GM21367 (cell line): ENCODE data around the gene RALGAPB.
"Not testable (repeated sequence)": the region's sequence is repeated elsewhere in the genome, so short reads cannot be mapped to it uniquely, and the experiment has no call there.

Experiments
- ATAC-seq: cut with Tn5 transposase; IDR thresholded peaks from one replicate; pipeline ENCODE4 v1.9.1; 2021; ENCODE audit not compliant: unreplicated experiment

The RALGAPB gene

DNA sequence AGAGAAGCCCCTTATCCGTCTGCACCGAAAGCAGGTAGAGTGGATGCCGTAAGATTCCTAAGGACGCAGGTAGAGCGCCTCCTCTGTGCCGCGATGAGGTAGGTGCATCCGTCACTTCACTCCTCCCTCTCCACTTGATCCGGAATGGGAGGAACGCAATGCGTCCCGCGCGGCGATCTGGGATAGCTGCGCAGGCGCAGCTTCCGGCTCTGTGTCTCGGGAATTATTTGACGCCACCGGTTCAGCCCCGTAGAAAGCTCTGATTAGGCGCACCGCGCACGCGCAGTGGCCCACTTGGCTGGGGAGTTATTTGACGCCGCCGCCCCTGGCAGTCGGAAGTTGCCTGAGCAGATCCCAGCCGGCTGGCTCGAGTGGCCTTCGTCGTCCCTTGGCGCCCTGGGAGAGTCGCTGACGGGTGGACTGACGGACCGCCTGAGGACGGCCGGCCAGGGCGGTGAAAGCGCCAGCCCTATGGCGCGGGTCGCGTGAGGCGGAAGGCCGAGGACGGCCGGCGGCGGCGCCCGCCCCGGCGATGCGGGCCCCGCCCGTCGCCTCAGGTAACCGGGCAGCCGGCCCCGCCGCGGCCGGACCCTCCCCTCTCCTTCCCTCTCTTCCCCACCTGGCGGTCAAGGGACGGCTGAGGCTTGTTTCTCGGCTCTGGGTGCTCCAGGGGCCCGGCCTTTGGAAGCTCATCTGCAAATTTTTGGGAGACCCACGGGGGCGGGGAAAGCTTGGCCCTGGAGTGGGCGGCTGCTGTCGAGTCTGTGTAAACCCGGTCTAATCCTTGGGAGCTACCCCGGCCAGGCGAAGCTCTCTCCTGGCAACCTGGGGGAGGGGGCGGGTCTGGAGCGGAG is at the start of gene RALGAPB:
RALGAPB (plus strand) TSS at position 331 of the 854 bp plus-strand sequence. CDS start 15,590 bp downstream, outside the sequence.
- ATAC-seq, result peak; percentile 69

DNA sequence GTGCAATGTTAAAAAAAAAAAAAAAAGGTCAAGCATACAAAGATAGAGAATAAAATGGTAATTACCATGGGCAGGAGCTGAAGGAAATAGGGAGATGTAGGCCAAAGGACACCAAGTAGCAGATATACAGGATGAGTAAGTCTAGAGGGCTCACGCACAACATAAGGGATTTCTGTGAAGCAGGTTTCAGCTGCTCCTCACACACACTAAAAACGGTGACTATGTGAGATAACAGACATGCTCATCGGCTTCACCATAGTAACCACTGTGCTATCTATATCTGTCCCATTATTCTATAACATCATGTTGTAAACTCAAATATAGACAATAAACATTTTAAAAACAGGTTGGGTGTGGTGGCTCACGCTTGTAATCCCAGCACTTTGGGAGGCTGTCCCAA is 49.1 kb upstream of the RALGAPB start:
- ATAC-seq, result no peak

DNA sequence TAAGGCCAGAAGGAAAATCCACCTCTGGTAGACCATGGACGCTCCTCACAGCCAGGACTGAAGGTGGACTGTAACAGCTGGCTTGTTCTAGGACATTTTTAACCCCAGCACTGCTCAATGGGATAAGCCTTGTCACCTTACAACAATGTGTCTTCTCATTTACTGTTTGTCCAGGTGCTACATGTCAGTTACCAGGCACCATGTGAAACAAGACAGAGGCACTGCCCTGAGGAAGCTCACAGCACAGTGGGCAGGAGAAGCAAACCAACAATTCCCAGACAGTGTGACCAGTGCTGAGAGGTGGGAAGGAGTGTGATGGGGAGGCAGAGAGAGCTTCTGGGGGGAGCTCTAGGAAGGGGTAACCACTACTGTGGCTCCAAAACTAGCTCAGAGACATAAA is 48.2 kb upstream of the RALGAPB start:
- no peak for ATAC-seq

DNA sequence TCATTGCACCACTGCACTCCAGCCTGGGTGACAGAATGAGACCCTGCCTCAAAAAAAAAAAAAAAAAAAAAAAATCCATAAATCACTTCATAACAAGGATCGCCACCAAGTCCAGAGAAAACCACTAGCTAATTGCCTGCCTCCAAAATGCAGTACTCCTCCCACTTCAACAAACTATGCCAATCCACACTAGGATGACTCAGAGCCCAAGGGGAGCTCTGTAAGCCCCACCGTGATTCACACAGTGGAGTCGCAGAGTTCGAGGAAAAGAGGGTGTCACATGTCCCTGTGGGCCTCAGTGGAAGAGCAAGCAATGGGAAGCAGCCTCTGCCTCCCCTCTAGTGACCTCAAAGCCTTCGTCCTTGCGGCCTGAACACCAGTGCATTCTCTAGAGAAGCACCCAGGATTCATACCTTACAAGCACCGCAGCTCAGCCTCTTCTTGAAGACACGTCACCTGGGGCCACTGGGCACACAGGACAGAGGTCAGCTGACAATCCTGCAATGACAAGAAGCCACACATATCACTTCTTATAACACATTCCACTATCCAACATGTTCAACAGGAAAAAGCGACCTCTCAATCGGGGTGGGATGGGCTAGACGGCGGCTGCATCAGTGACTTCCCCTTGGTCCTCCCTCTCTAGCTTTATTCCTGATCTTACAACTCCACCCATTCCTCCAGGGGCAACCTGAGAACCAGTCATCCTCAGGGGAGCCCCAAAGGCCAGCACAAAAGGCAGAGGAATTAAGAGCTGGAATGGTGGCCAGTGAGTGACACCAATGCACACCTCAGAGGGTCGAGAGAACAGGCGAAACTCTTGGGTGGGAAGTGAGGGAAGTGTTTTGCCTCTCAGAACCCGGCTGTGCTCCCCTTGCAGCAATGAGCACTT is 46.4 kb upstream of the RALGAPB start:
- no peak for ATAC-seq

DNA sequence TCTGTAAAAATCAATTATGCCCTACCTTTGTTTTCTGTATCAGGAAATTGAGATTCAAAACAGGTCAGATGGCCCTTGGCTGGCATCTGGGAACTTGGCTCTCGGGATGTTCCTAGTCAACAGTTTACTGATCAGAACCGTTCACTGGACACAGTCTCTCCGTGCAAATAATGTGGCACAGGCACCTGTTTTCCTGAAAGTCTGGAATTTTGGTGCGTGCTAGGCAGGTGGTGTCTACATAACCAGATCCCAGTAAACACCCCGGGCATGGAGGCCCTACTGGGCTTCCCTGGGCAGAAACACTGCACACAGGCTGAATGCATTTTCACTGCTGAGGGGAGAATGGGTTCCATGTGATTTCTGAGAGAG is 45.0 kb upstream of the RALGAPB start:
- no peak for ATAC-seq

DNA sequence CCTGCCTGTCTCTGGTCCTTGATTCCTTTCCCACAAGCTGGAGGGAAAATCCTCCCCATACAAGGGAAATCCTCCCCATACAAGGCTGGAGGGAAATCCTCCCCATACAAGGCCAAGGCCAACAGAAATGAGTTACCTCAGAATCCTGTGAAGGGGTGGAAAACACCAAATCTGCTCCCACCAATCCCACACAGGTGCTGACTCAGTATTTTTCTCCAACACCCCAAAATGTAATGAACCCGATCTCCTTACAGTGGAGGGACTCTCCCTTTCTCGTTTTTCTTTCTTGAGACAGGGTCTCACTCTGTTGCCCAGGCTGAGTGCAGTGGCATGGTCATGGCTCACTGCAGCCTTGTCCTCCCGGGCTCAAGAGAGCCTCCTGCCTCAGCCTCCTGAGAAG is 43.8 kb upstream of the RALGAPB start:
- no peak for ATAC-seq

DNA sequence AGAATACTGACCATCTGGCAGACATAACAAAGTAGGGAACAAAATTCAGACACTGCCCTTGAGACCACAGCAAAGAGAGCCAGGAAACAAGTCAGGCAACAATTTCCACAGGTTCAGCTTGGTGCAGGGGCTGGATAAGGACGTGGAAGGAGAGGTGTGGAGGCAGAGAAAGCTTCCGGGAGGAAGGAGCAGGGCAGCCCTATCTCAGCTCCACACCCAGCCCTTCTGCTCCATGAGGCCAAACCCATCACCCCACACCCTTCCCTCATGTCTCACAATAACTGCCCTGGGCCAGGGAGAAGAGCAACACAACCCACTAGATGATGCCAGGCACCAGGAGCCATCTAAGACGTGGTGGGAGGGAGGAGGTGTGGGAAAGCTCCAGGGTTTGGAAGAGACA is 43.3 kb upstream of the RALGAPB start:
- ATAC-seq, result no peak

DNA sequence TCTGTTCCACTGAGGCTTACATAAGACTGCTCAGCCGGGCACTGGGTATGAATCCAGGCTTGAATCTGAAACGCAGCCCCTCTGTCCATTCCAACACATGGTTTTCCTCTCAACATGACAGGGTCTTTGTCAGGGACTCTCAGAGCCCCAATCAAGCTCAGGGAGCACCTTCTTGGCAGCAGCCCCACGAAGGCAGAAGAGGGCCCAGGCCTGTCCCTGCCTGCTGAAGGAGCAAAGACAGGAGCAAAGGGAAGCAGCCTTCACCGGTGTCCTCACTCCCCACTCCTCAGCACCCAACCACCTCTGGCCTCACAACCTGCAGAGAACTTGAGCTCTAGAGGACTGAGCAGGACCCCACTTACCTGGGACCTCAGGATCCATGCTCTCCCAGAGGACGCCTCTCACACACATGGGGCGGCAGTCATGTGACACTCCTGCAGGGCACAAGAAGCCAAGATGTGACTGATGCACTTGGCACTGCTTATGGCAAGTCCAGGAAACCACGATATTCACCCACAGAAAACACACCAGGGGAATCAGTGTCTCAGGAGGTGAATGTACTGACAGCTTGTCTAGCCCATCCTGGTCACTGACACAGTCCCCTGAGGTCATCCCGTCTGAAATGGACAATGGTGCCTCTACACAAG is 41.8 kb upstream of the RALGAPB start:
- no peak for ATAC-seq

DNA sequence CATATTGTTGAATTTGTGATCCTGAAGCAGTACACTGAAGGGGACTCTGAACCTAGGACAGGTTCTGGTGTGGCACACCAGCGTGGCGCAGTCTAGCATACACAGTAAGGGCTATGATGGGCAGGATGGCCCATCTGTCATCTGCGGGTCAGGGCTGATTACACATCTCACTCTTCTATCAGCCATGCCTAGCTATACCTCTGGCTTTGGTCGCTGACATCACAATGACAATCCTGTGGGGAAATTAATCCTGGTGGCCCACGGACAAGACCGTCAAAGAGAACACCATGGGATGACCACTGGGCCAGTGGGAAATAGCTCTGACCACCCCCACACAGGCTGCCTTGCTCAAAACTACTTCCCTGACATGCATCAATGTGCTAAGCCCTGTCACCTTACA is 40.4 kb upstream of the RALGAPB start:
- ATAC-seq, result no peak

DNA sequence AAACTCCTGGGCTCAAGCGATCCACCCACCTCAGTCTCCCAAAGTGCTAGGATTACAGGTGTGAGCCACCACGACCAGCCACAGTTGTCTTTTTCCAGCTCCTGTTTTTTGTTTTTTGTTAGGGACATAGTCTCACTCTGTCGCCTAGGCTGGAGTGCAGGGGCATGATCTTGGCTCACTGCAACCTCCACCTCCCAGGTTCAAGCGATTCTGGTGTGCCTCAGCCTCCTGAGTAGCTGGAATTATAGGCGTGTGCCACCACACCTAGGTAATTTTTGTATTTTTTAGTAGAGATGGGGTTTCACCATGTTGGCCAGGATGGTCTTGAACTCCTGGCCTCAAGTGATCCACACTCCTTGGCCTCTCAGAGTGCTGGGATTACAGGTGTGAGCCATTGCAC is 39.8 kb upstream of the RALGAPB start:
- not testable (repeated sequence) for ATAC-seq

DNA sequence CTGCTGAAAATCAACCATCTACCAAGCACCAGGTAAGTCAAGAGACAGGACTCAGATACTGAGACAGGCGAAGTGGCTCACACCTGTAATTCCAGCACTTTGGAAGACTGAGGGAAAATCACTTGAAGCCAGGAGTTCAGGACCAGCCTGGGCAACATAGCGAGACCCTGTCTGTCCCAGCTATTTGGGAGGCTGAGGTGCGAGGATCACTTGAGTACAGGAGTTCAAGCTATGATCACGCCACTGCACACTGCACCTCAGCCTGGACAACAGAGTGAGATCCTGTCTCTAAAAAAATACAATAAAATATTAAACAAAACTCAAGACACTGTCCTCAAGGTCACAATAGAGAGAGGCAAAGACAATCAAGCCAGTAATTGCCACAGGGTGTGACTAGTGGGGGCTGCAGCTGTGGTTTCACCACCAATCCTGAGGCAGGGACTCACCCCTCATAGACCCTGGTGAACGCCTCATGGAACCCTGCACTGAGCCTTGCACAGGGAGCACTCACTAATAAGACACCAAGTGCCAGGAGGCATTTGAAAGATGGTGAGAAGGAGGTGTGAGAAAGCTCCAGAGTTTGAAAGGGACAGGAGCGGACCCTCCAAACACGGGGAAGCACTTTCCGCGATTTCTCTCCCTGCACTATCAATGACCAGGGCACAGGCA is 39.2 kb upstream of the RALGAPB start:
- ATAC-seq, result no peak

DNA sequence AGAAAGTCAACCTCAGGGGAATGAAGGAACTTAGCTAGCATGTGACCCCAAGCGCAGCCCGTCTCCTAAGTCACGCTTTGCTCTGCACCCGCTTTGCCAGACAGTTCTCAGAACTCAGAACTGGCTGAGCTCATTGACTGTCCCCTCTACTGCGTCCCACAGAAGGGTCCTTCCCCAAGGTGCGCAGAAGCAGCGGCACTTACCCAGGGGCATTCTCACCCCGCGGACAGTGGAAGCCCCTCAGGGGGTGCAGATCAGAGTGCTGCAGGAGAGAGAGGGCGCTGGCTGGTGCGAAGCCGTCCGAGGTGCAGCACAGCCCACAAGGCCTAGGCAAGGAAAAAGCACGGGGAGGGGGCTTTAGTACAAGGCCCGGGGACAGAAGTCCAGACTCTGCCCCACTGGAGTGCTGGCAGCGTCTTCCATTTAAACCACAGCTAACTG is 38.3 kb upstream of the RALGAPB start:
- ATAC-seq, result no peak

DNA sequence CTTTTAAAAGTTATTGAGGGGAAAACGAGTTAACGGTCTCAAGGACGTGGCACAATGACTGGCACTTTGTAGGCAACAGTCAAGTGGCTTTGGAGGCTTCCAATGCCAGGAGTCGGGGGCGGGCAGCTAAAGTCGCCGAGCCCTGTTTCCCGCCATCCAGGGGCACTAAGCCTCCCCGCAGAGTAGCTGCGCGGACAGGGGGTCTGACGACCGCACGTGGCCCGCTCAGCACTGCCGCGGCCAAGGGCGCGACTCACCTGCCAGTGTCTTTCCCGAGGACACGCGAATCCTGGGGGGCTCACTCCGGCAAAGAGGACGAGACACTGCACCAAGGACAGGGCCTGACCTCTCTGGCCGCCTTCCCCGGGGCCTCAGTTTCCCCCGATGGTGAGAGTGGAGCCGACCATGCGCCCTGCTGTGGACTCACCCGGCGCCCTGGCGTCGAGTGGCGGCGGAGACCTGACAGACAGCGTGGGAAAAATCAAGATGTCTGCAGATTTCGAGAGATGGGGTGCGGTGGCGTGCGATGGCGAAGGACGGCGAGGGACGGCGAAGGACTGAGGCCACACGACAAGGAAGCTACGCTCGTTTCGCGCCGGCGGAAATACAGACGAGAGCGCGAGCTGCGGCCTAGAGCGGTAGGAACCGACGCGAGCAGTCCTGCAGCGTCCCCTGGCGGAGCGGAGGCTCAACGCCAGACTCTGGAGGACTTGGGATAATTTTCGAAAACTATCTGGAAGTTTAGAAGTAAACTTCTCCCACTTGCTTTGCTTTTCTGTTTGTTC is 37.7 kb upstream of the RALGAPB start, which contains the start of gene SNHG17:
SNHG17 (minus strand) TSS at position 559 of the 785 bp plus-strand sequence.
- no peak for ATAC-seq

DNA sequence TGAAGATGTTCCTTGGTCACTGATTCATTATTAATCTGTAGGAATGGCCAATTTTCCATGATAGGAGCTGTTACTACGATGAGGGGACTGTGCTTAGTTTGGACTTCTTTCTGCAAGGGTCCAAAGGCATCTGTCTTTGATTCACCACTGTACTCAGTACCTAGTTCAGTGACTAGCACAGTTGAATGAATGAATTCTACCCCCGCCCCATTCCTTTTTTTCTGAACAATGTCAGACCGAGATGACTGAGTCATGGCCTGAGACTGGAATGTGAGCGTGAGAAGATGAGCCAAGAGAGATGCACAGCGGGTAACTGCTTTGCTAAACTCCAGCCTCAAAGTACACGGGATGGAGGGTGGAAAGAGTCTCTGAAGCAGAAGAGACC is 37.1 kb upstream of the RALGAPB start:
- no peak for ATAC-seq

DNA sequence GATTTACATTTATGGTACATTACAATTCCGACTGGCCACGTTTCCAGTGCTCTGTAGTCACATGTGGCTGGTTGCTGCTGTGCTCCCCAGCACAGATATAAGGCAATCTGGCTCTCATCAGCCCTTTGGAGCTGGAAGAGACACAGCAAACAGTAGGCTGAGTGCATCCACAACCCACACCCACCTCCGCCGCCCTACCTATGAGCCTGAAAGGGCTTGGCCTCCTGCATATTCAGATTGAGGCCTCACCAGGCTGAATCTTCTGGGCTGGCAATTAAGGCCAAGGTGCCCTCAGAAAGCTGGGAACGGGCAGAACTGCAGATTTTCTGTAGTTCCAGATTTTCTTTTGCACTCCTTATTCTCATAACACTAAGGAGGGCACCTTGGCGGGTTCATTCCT is 34.8 kb upstream of the RALGAPB start:
- ATAC-seq, result no peak

DNA sequence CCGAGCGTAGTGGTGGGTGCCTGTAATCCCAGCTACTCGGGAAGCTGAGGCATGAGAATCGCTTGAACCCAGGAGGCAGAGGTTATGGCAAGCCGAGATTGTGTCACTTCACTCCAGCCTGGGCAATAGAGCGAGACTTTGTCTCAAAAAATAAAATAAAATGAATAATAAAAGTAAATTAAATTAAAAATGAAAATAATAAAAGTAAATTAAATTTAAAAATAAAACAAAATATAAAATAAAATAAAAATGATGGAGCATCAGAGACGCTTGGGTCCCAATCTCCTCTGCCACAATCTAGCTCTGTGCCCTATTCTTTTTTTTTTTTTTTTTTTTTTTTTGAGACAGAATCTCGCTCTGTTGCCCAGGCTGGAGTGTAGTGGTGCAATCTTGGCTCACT is 31.5 kb upstream of the RALGAPB start:
- ATAC-seq, result not testable (repeated sequence)

DNA sequence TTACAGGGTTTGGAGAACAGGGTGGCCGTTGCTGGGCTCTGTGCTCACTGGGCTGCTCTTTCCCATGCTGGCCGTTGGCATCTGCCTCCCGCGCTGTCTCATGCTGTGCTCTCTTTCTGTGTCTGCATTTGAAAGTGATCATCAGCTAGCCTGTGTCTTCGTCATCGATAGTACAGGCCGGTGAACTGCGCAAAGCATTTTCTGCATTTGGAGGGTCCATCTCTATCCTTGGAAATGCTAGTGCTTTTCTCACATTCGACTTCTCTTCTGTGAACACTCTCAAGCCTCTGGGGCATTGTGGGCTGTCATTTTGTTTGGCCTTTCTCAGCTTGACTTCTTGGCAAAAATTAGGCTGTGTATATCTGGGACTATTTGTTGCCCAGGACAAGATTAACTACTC is 30.7 kb upstream of the RALGAPB start:
- no peak for ATAC-seq

DNA sequence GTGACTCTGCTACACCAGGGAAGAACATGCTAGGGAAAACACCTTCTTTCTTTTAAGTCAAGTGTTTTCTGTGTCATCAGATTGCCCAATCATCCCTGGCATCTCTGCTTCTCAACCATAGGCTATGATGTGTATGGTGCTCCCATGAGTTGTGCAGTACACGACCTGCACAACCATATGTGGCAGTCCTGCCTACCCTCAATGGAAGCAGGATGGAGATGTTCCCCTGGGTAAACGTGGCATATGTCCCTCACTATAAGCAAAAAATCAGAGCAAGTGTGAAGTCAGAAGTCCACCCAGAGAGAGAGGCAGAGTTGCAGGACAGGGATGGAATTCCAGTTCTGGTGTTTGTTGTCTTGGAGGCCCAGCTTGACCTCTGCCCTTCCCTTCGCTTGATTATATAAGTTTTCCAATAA is 27.3 kb upstream of the RALGAPB start:
- no peak for ATAC-seq

DNA sequence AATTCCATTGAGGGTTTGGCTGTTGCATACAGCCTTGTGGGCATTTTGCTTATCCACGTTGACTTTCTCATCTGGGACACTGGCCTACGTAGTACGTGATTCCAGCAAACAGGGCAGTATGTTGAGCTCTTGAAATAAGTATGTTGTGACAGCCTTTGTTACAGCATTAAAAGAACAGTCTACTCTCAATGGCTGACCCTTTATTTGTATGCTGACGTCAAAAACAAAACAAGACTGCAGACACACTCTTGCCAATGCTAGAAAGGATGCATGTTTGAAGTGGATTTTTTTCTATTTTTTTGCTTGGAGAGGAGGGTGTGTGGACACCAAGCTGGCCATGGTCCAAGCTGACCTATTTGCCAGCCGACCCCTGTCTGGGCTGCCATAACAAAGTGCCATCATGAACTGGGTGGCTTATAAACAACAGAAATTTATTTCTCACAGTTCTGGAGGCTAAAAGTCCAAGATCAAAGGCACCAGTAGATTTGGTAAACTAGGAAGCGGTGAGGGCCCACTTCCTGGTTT is 26.7 kb upstream of the RALGAPB start:
- ATAC-seq, result no peak
